Epithelial cell of proximal tubule (primary cell): ENCODE data around the gene KCNC2. TPM values are rescaled to one million over a fixed set of nuclear protein-coding genes. Genes with fewer than 3 reads are reported as not detected.

Experiments
- DNase-seq: peaks from one replicate; pipeline ENCODE4 v3.0.0-alpha.2; 2011; ENCODE audit warnings: low read depth
- H3K4me3 ChIP-seq: 2 replicates; pipeline ENCODE4 v1.5.1; 2011; ENCODE audit warnings: low read depth, mild to moderate bottlenecking, low read length
- total RNA-seq: library from RNA; depleted of rRNA; stranded (reverse); fragments of >200 nt; gene quantifications from 2 replicates; pipeline ENCODE4 v1.2.3, GENCODE V29; 2015
- TF ChIP-seq, protein P1 (sequence below): conservative IDR thresholded peaks from 2 replicates; pipeline ENCODE4 v1.5.1; 2012; ENCODE audit warnings: low read depth, mild to moderate bottlenecking, low read length

KCNC2 gene
- total RNA-seq, 1 donor from 2014 or later = not detected

DNA sequence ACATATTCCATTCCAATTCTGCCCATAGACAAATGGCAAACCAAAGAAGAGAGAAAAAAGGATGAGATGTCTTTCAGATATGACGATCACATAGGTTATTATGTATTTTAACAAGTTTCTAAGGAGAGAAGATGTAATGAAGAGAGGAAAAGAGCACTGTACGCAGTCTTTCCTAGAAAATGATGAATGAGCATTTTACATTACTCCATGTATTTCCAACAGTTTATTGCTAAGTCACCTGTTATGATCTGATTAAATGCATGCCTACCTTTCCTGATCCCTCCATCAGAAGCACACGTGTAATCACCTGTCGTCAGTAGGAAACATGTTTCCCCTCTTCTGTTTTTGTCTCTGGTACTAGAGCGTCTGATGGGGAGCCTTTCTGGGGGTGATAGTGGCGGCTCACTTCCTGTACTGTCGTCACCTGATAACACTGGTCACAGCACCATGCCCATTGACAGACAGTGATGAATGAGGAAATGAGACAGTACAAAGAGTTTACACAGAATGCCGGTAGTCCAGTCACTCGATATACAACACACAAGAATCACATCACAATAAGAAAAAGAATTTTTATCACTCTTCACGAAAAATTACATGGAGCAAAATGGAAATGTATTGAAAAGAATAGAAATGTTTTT lies 161.6 kb downstream of the KCNC2 start:
- no peak overlapping the region for H3K4me3 ChIP-seq
- DNase-seq = no peak
- TF ChIP-seq, protein P1, sequence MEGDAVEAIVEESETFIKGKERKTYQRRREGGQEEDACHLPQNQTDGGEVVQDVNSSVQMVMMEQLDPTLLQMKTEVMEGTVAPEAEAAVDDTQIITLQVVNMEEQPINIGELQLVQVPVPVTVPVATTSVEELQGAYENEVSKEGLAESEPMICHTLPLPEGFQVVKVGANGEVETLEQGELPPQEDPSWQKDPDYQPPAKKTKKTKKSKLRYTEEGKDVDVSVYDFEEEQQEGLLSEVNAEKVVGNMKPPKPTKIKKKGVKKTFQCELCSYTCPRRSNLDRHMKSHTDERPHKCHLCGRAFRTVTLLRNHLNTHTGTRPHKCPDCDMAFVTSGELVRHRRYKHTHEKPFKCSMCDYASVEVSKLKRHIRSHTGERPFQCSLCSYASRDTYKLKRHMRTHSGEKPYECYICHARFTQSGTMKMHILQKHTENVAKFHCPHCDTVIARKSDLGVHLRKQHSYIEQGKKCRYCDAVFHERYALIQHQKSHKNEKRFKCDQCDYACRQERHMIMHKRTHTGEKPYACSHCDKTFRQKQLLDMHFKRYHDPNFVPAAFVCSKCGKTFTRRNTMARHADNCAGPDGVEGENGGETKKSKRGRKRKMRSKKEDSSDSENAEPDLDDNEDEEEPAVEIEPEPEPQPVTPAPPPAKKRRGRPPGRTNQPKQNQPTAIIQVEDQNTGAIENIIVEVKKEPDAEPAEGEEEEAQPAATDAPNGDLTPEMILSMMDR = no peak

DNA sequence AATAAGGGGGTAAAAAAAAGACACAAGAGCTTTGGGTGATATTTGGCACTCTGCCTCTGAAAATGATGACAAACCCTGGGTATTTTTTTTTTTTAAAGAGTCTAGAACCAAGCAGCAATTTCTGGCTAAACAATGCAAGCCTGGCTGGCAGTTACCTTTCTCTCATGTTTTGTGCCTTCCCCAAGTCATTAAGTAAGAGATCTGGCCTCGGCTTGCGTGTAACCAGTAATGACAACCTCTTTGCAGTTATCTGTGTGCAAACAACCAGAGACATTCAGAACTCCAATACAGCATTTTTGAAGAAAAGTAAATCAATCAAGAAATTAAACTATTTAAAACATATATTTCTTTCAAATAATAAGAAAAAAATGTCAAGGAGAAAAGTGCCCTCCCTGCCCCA lies 167.5 kb downstream of the KCNC2 start:
- TF ChIP-seq, protein P1 = no peak
- no peak overlapping the region for H3K4me3 ChIP-seq

DNA sequence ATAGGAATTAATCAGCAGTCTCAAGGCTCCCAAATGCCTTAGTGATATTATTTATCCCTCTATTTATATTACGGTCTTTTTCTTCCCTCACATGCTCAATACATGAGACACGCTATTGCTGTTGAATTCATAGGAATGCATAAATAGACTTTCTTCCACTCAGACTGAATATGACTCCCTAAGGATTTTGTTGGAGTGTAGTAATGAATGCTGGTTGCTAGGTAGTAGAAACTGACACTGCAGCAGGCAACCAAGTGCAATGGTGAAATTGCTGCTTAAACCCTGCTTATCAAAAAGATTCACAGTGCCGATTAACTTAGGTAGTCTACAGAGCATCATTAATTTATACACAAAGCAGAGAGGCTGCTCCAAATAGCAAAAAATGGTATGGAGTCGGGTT lies 168.2 kb downstream of the KCNC2 start:
- DNase-seq = no peak
- no peak overlapping the region for H3K4me3 ChIP-seq
- TF ChIP-seq, protein P1 = no peak

More for the DNA sequence above, 167.5 kb downstream of the KCNC2 start:
- DNase-seq = no peak

DNA sequence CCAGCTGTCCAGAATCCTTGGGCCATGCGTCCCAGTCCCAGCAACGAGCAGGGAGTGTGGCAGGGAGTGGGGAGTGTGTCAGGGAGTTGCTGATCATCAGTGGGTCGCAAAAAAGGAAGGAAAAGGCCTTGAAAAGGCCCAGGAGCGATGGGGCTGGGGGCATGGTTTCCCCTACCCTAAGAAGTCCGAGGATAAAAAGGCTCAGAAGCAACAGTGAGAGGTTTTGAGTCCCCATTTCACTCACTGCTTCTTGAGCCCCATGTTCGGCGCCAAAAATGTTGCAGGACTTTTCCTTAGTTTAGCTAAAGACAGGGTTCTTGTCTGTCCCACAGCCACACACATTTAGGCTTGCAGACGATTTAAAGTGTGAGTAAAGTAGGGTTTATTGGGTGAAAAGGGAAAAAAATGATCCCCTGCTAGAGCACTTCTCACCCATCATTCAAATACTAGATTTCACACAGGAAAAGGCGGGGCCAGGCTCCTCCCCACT lies 189.5 kb downstream of the KCNC2 start:
- DNase-seq = no peak
- TF ChIP-seq, protein P1 = no peak
- no peak overlapping the region for H3K4me3 ChIP-seq

DNA sequence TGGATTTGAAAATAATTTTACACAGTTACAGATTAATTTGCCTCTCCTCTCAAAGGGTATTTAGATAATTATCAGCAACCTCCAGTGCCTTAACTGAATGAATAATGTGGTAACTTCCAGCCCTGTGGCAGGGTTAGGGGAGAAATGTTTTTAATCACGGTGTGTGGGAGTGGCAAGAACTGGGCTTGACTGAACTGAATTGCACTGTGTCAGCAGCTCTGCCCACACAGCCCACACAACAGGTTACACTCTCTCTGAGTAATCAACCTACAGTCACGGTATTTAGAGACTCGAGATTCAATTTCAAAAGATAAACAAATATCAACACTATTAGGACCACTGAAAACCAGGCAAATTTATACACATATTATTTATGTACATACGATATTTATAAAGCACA lies 198.5 kb downstream of the KCNC2 start:
- TF ChIP-seq, protein P1 = no peak
- peak; percentile 61 for DNase-seq
- H3K4me3 ChIP-seq = no peak overlapping the region

DNA sequence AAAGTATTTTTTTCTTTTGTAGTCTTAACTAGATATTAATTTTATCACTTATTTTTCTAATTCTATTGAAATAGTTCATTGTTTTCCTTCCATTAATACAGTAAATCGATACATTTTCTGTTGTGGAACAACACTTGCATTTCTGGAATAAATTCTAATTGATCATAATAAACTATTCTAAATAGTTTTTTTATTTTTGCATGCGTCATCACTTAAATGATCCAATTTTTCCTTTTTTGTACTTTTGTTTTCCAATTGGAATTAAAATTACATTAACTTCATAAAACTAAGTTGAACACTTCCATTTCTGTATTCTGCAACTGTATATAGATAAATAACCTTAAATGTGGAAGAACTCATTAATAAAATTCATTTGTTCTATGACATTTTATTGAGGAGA lies 202.5 kb downstream of the KCNC2 start:
- TF ChIP-seq, protein P1 = no peak
- DNase-seq = no peak
- H3K4me3 ChIP-seq = no peak overlapping the region

DNA sequence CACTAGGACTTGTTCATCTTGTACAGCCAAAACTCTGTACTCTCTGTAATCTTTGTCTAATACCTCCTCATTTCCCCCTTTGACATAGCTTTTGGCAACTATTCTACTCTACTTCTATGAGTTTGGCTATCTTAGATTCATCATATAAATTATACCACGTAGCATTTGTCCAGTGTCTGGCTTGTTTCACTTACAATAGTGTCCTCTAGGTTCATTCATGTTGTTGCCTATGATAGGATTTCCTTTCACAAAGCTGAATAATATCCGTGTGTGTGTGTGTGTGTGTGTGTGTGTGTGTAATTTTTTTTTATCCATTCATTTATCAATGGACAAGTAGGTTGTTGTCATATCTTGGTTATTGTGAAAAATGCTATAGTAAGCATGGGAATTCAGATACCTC lies 209.5 kb downstream of the KCNC2 start:
- TF ChIP-seq, protein P1 = no peak
- H3K4me3 ChIP-seq = no peak overlapping the region
- DNase-seq = no peak
